Daoy (cell line): ENCODE data around the gene CLEC17A. TPM values are rescaled to one million over a fixed set of nuclear protein-coding genes. Genes with fewer than 3 reads are reported as not detected.
"Not testable (repeated sequence)": the region's sequence is repeated elsewhere in the genome, so short reads cannot be mapped to it uniquely, and the experiment has no call there.

Experiments
- DNase-seq: peaks from one replicate; pipeline ENCODE4 v3.0.0-alpha.2; 2015; ENCODE audit warnings: low read depth
- total RNA-seq: library from RNA; depleted of rRNA; stranded (reverse); fragments of >200 nt; shearing (Covaris generic); gene quantifications from 2 replicates; pipeline ENCODE4 v1.2.3, GENCODE V29; 2014

The CLEC17A gene
- total RNA-seq, 1 experiment from 2014 or later = not detected

DNA sequence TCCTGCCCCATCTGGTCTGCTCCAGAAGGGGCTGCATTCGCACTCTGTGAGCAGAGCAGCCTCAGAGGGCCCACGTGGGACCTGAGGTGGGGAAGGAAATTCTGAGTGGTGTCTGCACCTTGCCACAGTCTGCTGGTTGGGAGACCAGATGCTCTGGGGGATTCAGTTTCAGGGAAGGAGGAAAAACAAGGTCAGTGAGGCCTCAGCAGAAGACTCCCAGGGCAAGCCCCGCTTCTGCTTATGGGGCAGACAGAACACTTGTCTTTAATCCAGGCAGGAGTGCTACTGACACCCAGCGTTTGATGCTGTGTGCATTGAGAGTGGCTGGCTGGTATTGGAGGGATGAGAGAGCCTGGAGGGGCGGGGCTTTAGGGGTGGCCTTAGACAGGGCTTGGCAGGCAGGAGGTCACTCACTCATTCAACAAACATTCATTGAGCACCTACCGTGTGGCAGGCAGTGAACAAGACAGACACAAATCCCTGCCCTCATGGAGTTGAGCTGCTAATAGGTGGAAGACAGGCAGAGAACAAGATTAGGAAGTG lies 4.9 kb upstream of the CLEC17A start:
- DNase-seq = no peak

- DNase-seq = no peak
Observed at GRCh38 chr19:14580623-14581237, 2.2 kb upstream of the CLEC17A start.

DNA sequence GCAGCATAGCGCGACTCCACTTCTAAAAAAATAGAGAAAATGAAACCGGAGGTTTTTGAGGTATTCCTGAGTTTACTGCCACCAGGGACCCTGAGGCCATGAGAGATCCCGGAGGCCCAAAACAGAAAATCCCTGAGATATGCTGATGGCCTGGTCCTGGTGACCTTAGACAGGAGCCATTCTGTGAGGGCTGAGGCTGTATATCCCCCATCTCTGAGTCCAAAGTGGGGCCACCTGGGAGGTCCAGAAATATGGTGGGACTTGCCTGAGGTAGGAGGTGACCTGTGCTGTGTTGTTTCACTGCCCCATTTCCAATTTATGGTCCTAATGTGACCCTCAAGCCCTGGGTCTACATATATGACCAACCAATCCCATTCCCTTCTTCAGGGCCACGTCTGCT lies 1.5 kb downstream of the CLEC17A start:
- DNase-seq = not testable (repeated sequence)

- DNase-seq = peak; percentile 61
Observed at GRCh38 chr19:14585187-14585586, 2.3 kb downstream of the CLEC17A start.

GRCh38 chr19:14589433-14589832 lies 6.5 kb downstream of the CLEC17A start:
- DNase-seq = not testable (repeated sequence)

- DNase-seq = no peak
Observed at GRCh38 chr19:14595558-14595957, 12.7 kb downstream of the CLEC17A start.

DNA sequence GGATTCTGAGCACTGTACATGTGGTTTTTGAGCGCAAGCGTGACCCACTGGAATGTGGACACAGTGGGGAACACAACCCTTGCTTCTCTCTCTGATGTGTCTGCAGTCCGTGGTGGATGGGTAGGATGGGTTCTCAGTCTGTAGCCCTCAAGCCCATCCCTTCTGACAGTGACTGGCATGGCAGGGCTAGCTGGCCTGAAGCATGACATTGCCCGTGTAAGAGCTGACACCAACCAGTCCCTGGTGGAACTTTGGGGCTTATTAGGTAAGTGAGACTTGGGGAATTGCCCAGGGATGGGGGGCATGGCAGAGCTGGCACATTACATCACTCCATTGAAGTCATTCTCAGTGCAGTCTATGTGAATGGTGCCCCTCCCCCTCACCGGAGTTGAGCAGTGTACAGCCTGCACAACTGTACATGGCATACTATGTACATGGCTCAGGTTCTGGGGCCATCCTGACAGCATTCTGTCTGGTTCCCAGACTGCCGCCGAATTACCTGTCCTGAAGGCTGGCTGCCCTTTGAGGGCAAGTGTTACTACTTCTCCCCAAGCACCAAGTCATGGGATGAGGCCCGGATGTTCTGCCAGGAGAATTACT lies 16.8 kb downstream of the CLEC17A start:
- no peak for DNase-seq

GRCh38 chr19:14603990-14604387 lies 21.1 kb downstream of the CLEC17A start:
- no peak for DNase-seq

DNA sequence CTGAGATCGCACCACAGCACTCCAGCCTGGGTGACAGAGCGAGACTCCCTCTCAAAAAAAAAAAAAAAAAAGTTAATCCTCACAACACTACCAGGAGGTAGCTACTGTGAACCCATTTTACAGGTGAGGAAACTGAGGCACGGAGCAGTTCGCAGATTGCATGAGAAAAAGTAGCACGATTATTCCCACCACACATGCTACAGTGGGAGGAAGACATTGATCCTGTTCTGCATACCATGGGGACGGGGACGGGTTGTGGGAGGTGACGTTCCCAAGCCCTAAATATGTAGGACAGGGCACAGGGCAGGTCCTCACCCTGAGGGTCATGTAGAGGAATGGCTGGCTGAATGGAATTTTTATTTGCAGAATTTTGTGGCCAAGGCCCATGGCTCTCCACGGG lies 23.7 kb downstream of the CLEC17A start:
- DNase-seq = no peak

DNA sequence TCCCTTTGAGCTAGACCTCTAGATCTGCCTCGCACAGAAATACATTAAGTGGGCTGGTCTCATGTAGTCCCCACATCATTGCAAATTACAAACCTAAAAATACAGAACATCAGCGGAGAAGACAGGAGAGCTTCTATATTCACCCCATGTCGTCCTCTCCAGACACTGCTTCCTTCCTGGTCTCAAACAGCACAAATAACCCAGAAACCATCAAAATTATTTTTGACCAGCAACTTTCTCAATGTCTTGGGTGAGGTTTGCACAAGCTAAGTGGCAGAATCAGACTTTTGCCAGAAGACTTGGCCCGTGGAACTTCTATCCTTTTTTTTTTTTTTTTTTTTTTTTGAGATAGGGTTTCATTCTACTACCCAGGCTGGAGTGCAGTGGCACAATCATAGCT lies 28.2 kb downstream of the CLEC17A start:
- DNase-seq = no peak

- DNase-seq = not testable (repeated sequence)
Observed at GRCh38 chr19:14612242-14612641, 29.4 kb downstream of the CLEC17A start.

DNA sequence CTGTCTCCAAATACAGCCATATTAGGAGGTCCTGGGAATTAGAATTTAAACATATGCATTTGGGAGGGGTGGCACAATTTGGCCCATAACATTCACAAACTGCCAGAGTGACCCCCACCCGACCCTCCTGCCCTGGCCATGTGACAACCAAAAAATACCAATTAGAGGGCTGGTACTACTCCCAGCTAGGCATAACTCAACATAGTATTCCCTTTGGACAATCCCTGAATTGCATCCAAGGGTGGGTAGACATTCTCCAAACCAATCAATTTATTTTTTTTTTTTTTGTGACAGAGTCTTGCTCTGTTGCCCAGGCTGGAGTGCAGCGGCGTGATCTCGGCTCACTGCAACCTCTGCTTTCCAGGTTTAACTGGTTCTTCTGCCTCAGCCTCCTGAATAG lies 29.8 kb downstream of the CLEC17A start:
- DNase-seq = no peak

- DNase-seq = not testable (repeated sequence)
Observed at GRCh38 chr19:14613399-14614098, 30.7 kb downstream of the CLEC17A start.

- no peak for DNase-seq
Observed at GRCh38 chr19:14614099-14614412, 31.2 kb downstream of the CLEC17A start.

GRCh38 chr19:14615623-14616022 lies 32.7 kb downstream of the CLEC17A start:
- no peak for DNase-seq

GRCh38 chr19:14616407-14616806 lies 33.5 kb downstream of the CLEC17A start:
- DNase-seq = no peak

GRCh38 chr19:14619404-14619803 lies 36.5 kb downstream of the CLEC17A start:
- DNase-seq = no peak

GRCh38 chr19:14624491-14624890 lies 41.6 kb downstream of the CLEC17A start:
- not testable (repeated sequence) for DNase-seq

- no peak for DNase-seq
Observed at GRCh38 chr19:14629557-14629956, 46.7 kb downstream of the CLEC17A start.

- DNase-seq = peak; percentile 51
Observed at GRCh38 chr19:14632286-14632685, 49.4 kb downstream of the CLEC17A start.

GRCh38 chr19:14639536-14640277 lies 56.8 kb downstream of the CLEC17A start:
- no peak for DNase-seq

DNA sequence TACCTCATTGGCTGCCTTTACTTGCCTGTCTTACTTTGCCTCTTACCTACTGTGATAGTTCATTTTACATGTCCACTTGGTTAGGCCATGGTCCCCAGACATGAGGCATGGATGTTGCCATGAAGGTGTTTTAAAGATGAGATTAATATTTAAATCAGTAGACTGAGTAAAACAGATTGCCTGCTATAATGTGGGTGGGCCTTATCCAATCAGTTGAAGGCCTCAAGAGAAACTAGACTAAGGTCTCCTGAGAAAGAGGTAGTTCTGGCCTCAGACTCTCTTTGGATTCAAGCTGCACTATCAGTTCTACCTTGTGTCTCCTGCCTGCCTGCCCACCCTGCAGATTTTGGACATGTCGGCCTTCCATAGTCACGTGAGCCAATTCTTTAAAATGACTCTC lies 65.6 kb downstream of the CLEC17A start:
- DNase-seq = no peak
